PC-9 (cell line): ENCODE data around the gene LIMCH1. TPM values are rescaled to one million over a fixed set of nuclear protein-coding genes. Genes with fewer than 3 reads are reported as not detected.

Experiments
- BruUV-seq: library from RNA; stranded (reverse); fragments of 400-500 nt; replicated peaks from 2 replicates; lab custom pipeline; 2021; lab: Mats Ljungman, UMichigan
- CTCF ChIA-PET: fragments of 300-600 bp; sonication (Branson Sonifier 250); formaldehyde crosslinking; loops from one replicate; lab custom pipeline; 2022; ENCODE audit warnings: antibody characterized with exemption; lab: Charles Lee
- POLR2A ChIA-PET: fragments of 300-600 bp; sonication (Branson Sonifier 250); formaldehyde crosslinking; loops from one replicate; lab custom pipeline; 2022; ENCODE audit warnings: antibody characterized with exemption; ENCODE audit not compliant: unreplicated experiment; lab: Charles Lee
- DNase-seq, 2 experiments: peaks; one replicate each; pipeline versions ENCODE4 v3.0.0 to v3.0.0-alpha.2; 2015 to 2022; ENCODE audit warnings: mixed read lengths in 1 of 2
- H2AFZ ChIP-seq: fragments of 200-600 bp; sonication (generic); 2 replicates; pipeline ENCODE4 v1.8.1; 2017; ENCODE audit warnings: antibody characterized with exemption
- H3F3A ChIP-seq: fragments of 200-600 bp; sonication (generic); 2 replicates; pipeline ENCODE4 v1.8.1; 2017; ENCODE audit warnings: antibody characterized with exemption, mild to moderate bottlenecking, low read depth; ENCODE audit not compliant: insufficient read depth
- H3K27ac ChIP-seq: fragments of 200-600 bp; sonication (generic); 2 replicates; pipeline ENCODE4 v1.6.1; 2016; ENCODE audit warnings: mixed run types
- H3K27me3 ChIP-seq: fragments of 200-600 bp; sonication (generic); 2 replicates; pipeline ENCODE4 v1.6.1; 2016; ENCODE audit warnings: low read depth, mixed run types; ENCODE audit not compliant: insufficient read depth
- H3K36me3 ChIP-seq: fragments of 200-600 bp; sonication (generic); 2 replicates; pipeline ENCODE4 v1.6.1; 2016; ENCODE audit warnings: low read depth, mixed run types
- H3K4me1 ChIP-seq: fragments of 200-600 bp; sonication (generic); replicated peaks from 2 replicates; pipeline ENCODE4 v1.6.1; 2016; ENCODE audit warnings: mixed run types; ENCODE audit not compliant: insufficient read depth
- H3K4me2 ChIP-seq: fragments of 200-600 bp; sonication (generic); 2 replicates; pipeline ENCODE4 v1.6.1; 2017; ENCODE audit warnings: mixed run types
- H3K4me3 ChIP-seq: fragments of 200-600 bp; sonication (generic); 2 replicates; pipeline ENCODE4 v1.6.1; 2016; ENCODE audit warnings: mixed run types
- H3K79me2 ChIP-seq: fragments of 200-600 bp; sonication (generic); 2 replicates; pipeline ENCODE4 v1.6.1; 2017; ENCODE audit warnings: low read depth, mixed run types
- H3K9me2 ChIP-seq: fragments of 200-600 bp; sonication (generic); 2 replicates; pipeline ENCODE4 v1.8.1; 2017; ENCODE audit warnings: mild to moderate bottlenecking; ENCODE audit not compliant: insufficient read depth
- H3K9me3 ChIP-seq: fragments of 200-600 bp; sonication (generic); 2 replicates; pipeline ENCODE4 v1.8.1; 2016; ENCODE audit warnings: low read depth; ENCODE audit not compliant: insufficient read depth
- H4K20me1 ChIP-seq: fragments of 200-600 bp; sonication (generic); 2 replicates; pipeline ENCODE4 v1.8.1; 2017; ENCODE audit not compliant: insufficient read depth
- EZH2 ChIP-seq: fragments of 200-600 bp; sonication (generic); IDR thresholded peaks from 2 replicates; pipeline ENCODE4 v1.8.0; 2017; ENCODE audit warnings: antibody characterized with exemption, low read depth
- intact Hi-C: fragments of 100-400 bp; cut with micrococcal nuclease; formaldehyde crosslinking; loops from one replicate; pipeline ENCODE4 v1.10.0; 2022; ENCODE audit not compliant: unreplicated experiment
- total RNA-seq: library from RNA; stranded (reverse); gene quantifications from 2 replicates; pipeline ENCODE4 v1.2.3, GENCODE V29; 2021
- TF ChIP-seq, protein P1 (sequence below): fragments of 200-600 bp; sonication (generic); conservative IDR thresholded peaks from 2 replicates; pipeline ENCODE4 v1.6.1; 2017; ENCODE audit warnings: mixed run types, antibody characterized with exemption, mild to moderate bottlenecking, moderate library complexity

Gene LIMCH1
- total RNA-seq, 1 experiment from 2014 or later, result 339 TPM

GRCh38 chr4:41653523-41653922, 115.6 kb downstream of the LIMCH1 start:
- Histone ChIP-seq H3K4me1 (peaks cover 40% of the 10 kb centered on the region), H4K20me1 (no peaks in the 10 kb centered on the region), H3K9me3 (no peaks in the 10 kb centered on the region), H3K79me2 (no peaks in the 10 kb centered on the region), H3F3A (peaks cover 11% of the 10 kb centered on the region), H3K4me2 (no peak overlapping the region), H2AFZ (no peak overlapping the region), H3K27me3 (no peaks in the 10 kb centered on the region), H3K36me3 (peaks cover 13% of the 10 kb centered on the region; the same call in 1 of the 2 replicates), H3K27ac (no peak overlapping the region), H3K9me2 (no peaks in the 10 kb centered on the region), H3K4me3 (no peak overlapping the region)
- ChIA-PET CTCF (no interaction called here), POLR2A (interaction anchor here (0.5 kb wide), 1 partner anchor 22 kb away, joined by 3 read pairs; no protein-coding TSS in a partner anchor)
- DNase-seq, result no peak
- no peak for TF ChIP-seq EZH2
- TF ChIP-seq, protein P1, sequence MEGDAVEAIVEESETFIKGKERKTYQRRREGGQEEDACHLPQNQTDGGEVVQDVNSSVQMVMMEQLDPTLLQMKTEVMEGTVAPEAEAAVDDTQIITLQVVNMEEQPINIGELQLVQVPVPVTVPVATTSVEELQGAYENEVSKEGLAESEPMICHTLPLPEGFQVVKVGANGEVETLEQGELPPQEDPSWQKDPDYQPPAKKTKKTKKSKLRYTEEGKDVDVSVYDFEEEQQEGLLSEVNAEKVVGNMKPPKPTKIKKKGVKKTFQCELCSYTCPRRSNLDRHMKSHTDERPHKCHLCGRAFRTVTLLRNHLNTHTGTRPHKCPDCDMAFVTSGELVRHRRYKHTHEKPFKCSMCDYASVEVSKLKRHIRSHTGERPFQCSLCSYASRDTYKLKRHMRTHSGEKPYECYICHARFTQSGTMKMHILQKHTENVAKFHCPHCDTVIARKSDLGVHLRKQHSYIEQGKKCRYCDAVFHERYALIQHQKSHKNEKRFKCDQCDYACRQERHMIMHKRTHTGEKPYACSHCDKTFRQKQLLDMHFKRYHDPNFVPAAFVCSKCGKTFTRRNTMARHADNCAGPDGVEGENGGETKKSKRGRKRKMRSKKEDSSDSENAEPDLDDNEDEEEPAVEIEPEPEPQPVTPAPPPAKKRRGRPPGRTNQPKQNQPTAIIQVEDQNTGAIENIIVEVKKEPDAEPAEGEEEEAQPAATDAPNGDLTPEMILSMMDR, result no peak
- intact Hi-C loops, result no loop called here
- no TSS peak for BruUV-seq

DNA sequence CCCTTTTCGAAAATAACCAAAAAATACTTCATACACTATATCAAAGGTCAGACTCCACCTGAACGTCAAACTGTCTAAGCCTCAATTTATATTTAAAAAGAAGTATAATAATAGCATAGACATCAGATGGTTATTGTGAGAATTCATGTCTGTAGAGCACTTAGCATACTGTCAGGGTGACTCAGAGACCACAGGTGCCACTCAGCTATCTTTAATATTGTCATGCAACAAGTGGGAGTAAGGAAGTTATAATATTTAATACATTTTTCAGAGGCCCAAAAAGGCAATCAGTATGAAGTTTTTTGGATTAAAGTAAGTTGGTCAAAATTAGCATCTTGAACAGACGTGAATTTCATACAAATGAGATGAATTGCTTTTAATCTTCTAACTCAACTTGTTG, 117.2 kb downstream of the LIMCH1 start:
- Histone ChIP-seq H3K4me3 (no peak overlapping the region), H3K27me3 (no peaks in the 10 kb centered on the region), H4K20me1 (no peaks in the 10 kb centered on the region), H3F3A (peaks cover 18% of the 10 kb centered on the region), H3K9me3 (no peaks in the 10 kb centered on the region; the same call in 1 of the 2 replicates), H3K4me1 (peaks cover 47% of the 10 kb centered on the region), H3K4me2 (peak overlapping the region; percentile 64), H3K36me3 (peaks cover 16% of the 10 kb centered on the region; the same call in 1 of the 2 replicates), H3K9me2 (no peaks in the 10 kb centered on the region), H2AFZ (no peak overlapping the region), H3K79me2 (no peaks in the 10 kb centered on the region), H3K27ac (peak overlapping the region; percentile 56)
- POLR2A ChIA-PET, result interaction anchor here (0.6 kb wide), 1 partner anchor 179 kb away, joined by 3 read pairs; no protein-coding TSS in a partner anchor
- no peak for TF ChIP-seq EZH2
- TF ChIP-seq, protein P1, result no peak
- no TSS peak for BruUV-seq
- peak in 1 of 2 experiments; percentile 75 for DNase-seq
- intact Hi-C loops, result loop anchor here (5.0 kb wide), 1 partner anchor 123 kb away; no protein-coding TSS in a partner anchor
- CTCF ChIA-PET, result no interaction called here

DNA sequence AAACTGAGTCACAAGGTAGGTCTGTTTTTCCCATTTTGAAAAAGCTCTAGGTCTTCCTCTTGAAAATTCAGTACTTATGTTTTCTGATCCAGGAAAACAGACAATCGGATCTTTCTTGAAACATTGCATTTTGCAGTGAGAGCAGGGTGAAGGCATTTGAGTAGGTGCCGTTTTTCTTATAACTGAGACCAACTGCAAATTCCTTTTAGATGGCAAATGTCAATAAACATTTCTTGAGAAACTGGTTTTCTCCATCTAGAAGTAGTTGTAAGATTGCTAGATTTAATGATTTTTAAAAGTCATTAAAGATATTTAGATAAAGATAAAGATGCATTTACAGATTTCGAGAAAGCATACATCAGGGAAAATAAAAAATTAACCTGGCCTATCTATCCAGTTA, 118.1 kb downstream of the LIMCH1 start:
- DNase-seq, result peak in 1 of 2 experiments; percentile 69
- intact Hi-C loops, result loop anchor here (5.0 kb wide), 1 partner anchor 124 kb away; no protein-coding TSS in a partner anchor
- no peak overlapping the region for H2AFZ ChIP-seq
- BruUV-seq, result no TSS peak
- H3K4me2 ChIP-seq, result peak overlapping the region; percentile 64
- POLR2A ChIA-PET, result no interaction called here
- H4K20me1 ChIP-seq, result no peaks in the 10 kb centered on the region
- H3K4me1 ChIP-seq, result peaks cover 47% of the 10 kb centered on the region
- CTCF ChIA-PET, result no interaction called here
- peaks cover 25% of the 10 kb centered on the region; the same call in 1 of the 2 replicates for H3K36me3 ChIP-seq
- no peaks in the 10 kb centered on the region for H3K27me3 ChIP-seq
- no peak overlapping the region for H3K4me3 ChIP-seq
- H3K27ac ChIP-seq, result peak overlapping the region; percentile 56
- H3K79me2 ChIP-seq, result no peaks in the 10 kb centered on the region
- no peak for TF ChIP-seq EZH2
- TF ChIP-seq, protein P1, result no peak
- no peaks in the 10 kb centered on the region for H3K9me2 ChIP-seq
- no peaks in the 10 kb centered on the region; the same call in 1 of the 2 replicates for H3K9me3 ChIP-seq
- peaks cover 27% of the 10 kb centered on the region for H3F3A ChIP-seq
